GM23338 (cell line): Measurements from ENCODE around the gene HLA-F. TPM values are rescaled to one million over a fixed set of nuclear protein-coding genes. Genes with fewer than 3 reads are reported as not detected.

Source experiments
- ATAC-seq: fragments of 200-7000 bp; cut with Tn5 transposase; 3 replicates; pipeline ENCODE4 v1.9.1; 2020
- DNase-seq: peaks from one replicate; pipeline ENCODE4 v3.0.0-alpha.2; 2015; ENCODE audit warnings: low spot score
- H2AFZ ChIP-seq: fragments of 200-600 bp; sonication (generic); 2 replicates; pipeline ENCODE4 v1.8.0; 2016; ENCODE audit warnings: antibody characterized with exemption, mild to moderate bottlenecking, moderate library complexity
- H3F3A ChIP-seq: fragments of 200-600 bp; sonication (generic); replicated peaks from 2 replicates; pipeline ENCODE4 v1.8.0; 2017; ENCODE audit warnings: antibody characterized with exemption, mixed run types, low read depth
- H3K27ac ChIP-seq: fragments of 200-600 bp; sonication (generic); 2 replicates; pipeline ENCODE4 v1.6.1; 2016; ENCODE audit warnings: low read depth
- H3K27me3 ChIP-seq: fragments of 200-600 bp; sonication (generic); 2 replicates; pipeline ENCODE4 v1.8.0; 2016; ENCODE audit warnings: mild to moderate bottlenecking, mixed run types, moderate library complexity; ENCODE audit not compliant: insufficient read depth
- H3K36me3 ChIP-seq: fragments of 200-600 bp; sonication (generic); 2 replicates; pipeline ENCODE4 v1.8.0; 2016; ENCODE audit warnings: mild to moderate bottlenecking; ENCODE audit not compliant: insufficient read depth
- H3K4me1 ChIP-seq: fragments of 200-600 bp; sonication (generic); 2 replicates; pipeline ENCODE4 v1.8.0; 2016; ENCODE audit warnings: mild to moderate bottlenecking, moderate library complexity; ENCODE audit not compliant: insufficient read depth
- H3K4me2 ChIP-seq: fragments of 200-600 bp; sonication (generic); 2 replicates; pipeline ENCODE4 v1.7.1; 2017; ENCODE audit warnings: mixed run types
- H3K4me3 ChIP-seq: fragments of 200-600 bp; sonication (generic); 2 replicates; pipeline ENCODE4 v1.6.1; 2016; ENCODE audit warnings: mixed run types
- H3K79me2 ChIP-seq: fragments of 200-600 bp; sonication (generic); replicated peaks from 2 replicates; pipeline ENCODE4 v1.8.0; 2017; ENCODE audit warnings: mild to moderate bottlenecking; ENCODE audit not compliant: insufficient read depth
- H3K9me2 ChIP-seq: fragments of 200-600 bp; sonication (generic); 2 replicates; pipeline ENCODE4 v1.8.0; 2017; ENCODE audit not compliant: insufficient read depth
- H4K20me1 ChIP-seq: fragments of 200-600 bp; sonication (generic); replicated peaks from 2 replicates; pipeline ENCODE4 v1.8.0; 2017; ENCODE audit warnings: mild to moderate bottlenecking; ENCODE audit not compliant: insufficient read depth
- H3K27ac Mint-ChIP-seq: 2 replicates; pipeline ENCODE4 v1.8.0; 2020; ENCODE audit warnings: inconsistent platforms, mild to moderate bottlenecking, moderate library complexity, mixed read lengths
- H3K27me3 Mint-ChIP-seq: 3 replicates; pipeline ENCODE4 v1.8.0; 2022; ENCODE audit warnings: low read depth, mild to moderate bottlenecking, moderate library complexity, mixed read lengths, inconsistent platforms; ENCODE audit not compliant: insufficient read depth, poor library complexity
- H3K36me3 Mint-ChIP-seq: 3 replicates; pipeline ENCODE4 v1.8.0; 2021; ENCODE audit warnings: low read depth, mild to moderate bottlenecking, inconsistent platforms, moderate library complexity, mixed read lengths
- H3K4me1 Mint-ChIP-seq: 3 replicates; pipeline ENCODE4 v1.8.0; 2020; ENCODE audit warnings: mild to moderate bottlenecking, inconsistent platforms, mixed read lengths
- H3K4me3 Mint-ChIP-seq: 3 replicates; pipeline ENCODE4 v1.8.0; 2021; ENCODE audit warnings: moderate library complexity, mild to moderate bottlenecking, inconsistent platforms, mixed read lengths
- H3K9me3 Mint-ChIP-seq: 3 replicates; pipeline ENCODE4 v1.8.0; 2020; ENCODE audit warnings: moderate library complexity, mild to moderate bottlenecking, inconsistent platforms, mixed read lengths
- CREB1 ChIP-seq: fragments of 250-450 bp; sonication (Bioruptor Pico); IDR thresholded peaks from 2 replicates; pipeline ENCODE4 v1.5.0; 2020; ENCODE audit warnings: low read depth, mild to moderate bottlenecking, moderate library complexity
- EZH2 ChIP-seq: fragments of 200-600 bp; sonication (generic); IDR thresholded peaks from one replicate; pipeline ENCODE4 v1.8.0; 2017; ENCODE audit warnings: antibody characterized with exemption, mild to moderate bottlenecking, low read depth; ENCODE audit not compliant: unreplicated experiment
- EZH2phosphoT487 ChIP-seq: fragments of 200-600 bp; sonication (generic); IDR thresholded peaks from one replicate; pipeline ENCODE4 v1.8.1; 2018; ENCODE audit warnings: antibody characterized with exemption; ENCODE audit not compliant: unreplicated experiment
- JUNB ChIP-seq: IDR thresholded peaks from one replicate; pipeline ENCODE4 v1.6.1; 2016; ENCODE audit warnings: antibody characterized with exemption; ENCODE audit not compliant: unreplicated experiment
- NANOG ChIP-seq: IDR thresholded peaks from 2 replicates; pipeline ENCODE4 v1.6.1; 2016; ENCODE audit warnings: antibody characterized with exemption, borderline replicate concordance
- POLR2AphosphoS5 ChIP-seq: IDR thresholded peaks from 2 replicates; pipeline ENCODE4 v1.6.1; 2016; ENCODE audit warnings: antibody characterized with exemption, low read depth
- STAT1 ChIP-seq: IDR thresholded peaks from one replicate; pipeline ENCODE4 v1.6.1; 2016; ENCODE audit warnings: antibody characterized with exemption; ENCODE audit not compliant: unreplicated experiment
- ZNF114 ChIP-seq: fragments of 250-450 bp; sonication (Bioruptor Pico); IDR thresholded peaks from 2 replicates; pipeline ENCODE4 v1.5.0; 2020; ENCODE audit warnings: mild to moderate bottlenecking, moderate library complexity
- ZNF331 ChIP-seq: fragments of 250-450 bp; sonication (Bioruptor Pico); IDR thresholded peaks from 2 replicates; pipeline ENCODE4 v1.5.0; 2020; ENCODE audit warnings: low read depth, mild to moderate bottlenecking, moderate library complexity
- polyA plus RNA-seq: library from polyadenylated mRNA; unstranded; fragments of >200 nt; fragmentation: Nextera tagmentation; extraction: Ambion mirVana; gene quantifications from 2 replicates; pipeline ENCODE4 v1.2.1, GENCODE V29; 2016
- total RNA-seq: library from RNA; depleted of rRNA; stranded (reverse); fragments of >200 nt; shearing (Covaris generic); gene quantifications from 2 replicates; pipeline ENCODE4 v1.2.3, GENCODE V29; 2014
- TF ChIP-seq, protein P1 (sequence below): fragments of 250-450 bp; sonication (Bioruptor Pico); IDR thresholded peaks from 2 replicates; pipeline ENCODE4 v1.5.0; 2020; ENCODE audit warnings: mild to moderate bottlenecking, moderate library complexity
- TF ChIP-seq, protein P2 (sequence below): IDR thresholded peaks from 2 replicates; pipeline ENCODE4 v1.6.1; 2016; ENCODE audit warnings: antibody characterized with exemption
- TF ChIP-seq, protein P3 (sequence below): IDR thresholded peaks from one replicate; pipeline ENCODE4 v1.6.1; 2018; ENCODE audit warnings: antibody characterized with exemption; ENCODE audit not compliant: unreplicated experiment
- TF ChIP-seq, protein P4 (sequence below), 2 experiments: fragments of 200-600 bp in 1 of 2; sonication (generic) in 1 of 2; conservative IDR thresholded peaks; 2 replicates each; pipeline versions ENCODE4 v1.5.1 to v1.6.1; 2016 to 2017; ENCODE audit warnings: antibody characterized with exemption in 2 of 2, low read depth in 2 of 2, mild to moderate bottlenecking in 2 of 2, moderate library complexity in 1 of 2

Gene HLA-F
- total and polyA plus RNA-seq, 2 experiments from 2014 or later: 4.4 to 10.4 TPM

DNA sequence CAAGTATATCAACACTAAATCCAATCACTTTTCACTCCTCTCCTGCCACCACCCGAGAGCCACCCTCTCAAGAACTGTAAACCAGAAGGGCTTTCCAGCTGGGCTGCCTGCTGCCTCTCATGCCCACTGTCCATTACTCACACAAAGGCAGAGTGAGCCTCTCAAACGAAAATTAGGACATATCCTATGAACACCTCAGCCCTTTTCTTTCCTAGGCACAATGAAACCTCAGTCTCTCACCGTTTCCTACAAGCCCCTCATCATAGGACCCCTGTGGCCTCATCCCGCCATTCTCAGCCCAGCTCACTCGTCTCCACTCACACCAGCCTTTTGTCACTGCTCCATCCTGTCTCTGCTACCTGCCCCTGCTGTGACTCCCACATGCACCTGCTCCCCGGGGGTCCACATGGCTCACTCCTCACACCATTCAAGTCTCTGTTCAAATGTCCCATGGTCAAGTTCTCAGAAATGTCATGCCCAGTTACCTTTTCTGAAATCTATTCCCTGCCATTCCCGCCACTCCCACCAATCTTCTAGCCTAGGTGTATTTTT lies 7.4 kb downstream of the HLA-F start:
- Histone ChIP-seq H3K9me2 (no peaks in the 10 kb centered on the region; the same call in 1 of the 2 replicates), H3K4me2 (no peak overlapping the region), H3K4me3 (no peak overlapping the region), H3K27me3 (peaks cover 14% of the 10 kb centered on the region), H2AFZ (no peak overlapping the region), H3K4me1 (no peaks in the 10 kb centered on the region), H4K20me1 (no peaks in the 10 kb centered on the region; the same call in 1 of the 2 replicates), H3K27ac (no peak overlapping the region), H3K79me2 (no peaks in the 10 kb centered on the region), H3F3A (no peaks in the 10 kb centered on the region), H3K36me3 (no peaks in the 10 kb centered on the region)
- DNase-seq (no peak), ATAC-seq (no peak)
- H3K36me3 Mint-ChIP-seq: no peaks in the 10 kb centered on the region
- TF ChIP-seq, protein P1, sequence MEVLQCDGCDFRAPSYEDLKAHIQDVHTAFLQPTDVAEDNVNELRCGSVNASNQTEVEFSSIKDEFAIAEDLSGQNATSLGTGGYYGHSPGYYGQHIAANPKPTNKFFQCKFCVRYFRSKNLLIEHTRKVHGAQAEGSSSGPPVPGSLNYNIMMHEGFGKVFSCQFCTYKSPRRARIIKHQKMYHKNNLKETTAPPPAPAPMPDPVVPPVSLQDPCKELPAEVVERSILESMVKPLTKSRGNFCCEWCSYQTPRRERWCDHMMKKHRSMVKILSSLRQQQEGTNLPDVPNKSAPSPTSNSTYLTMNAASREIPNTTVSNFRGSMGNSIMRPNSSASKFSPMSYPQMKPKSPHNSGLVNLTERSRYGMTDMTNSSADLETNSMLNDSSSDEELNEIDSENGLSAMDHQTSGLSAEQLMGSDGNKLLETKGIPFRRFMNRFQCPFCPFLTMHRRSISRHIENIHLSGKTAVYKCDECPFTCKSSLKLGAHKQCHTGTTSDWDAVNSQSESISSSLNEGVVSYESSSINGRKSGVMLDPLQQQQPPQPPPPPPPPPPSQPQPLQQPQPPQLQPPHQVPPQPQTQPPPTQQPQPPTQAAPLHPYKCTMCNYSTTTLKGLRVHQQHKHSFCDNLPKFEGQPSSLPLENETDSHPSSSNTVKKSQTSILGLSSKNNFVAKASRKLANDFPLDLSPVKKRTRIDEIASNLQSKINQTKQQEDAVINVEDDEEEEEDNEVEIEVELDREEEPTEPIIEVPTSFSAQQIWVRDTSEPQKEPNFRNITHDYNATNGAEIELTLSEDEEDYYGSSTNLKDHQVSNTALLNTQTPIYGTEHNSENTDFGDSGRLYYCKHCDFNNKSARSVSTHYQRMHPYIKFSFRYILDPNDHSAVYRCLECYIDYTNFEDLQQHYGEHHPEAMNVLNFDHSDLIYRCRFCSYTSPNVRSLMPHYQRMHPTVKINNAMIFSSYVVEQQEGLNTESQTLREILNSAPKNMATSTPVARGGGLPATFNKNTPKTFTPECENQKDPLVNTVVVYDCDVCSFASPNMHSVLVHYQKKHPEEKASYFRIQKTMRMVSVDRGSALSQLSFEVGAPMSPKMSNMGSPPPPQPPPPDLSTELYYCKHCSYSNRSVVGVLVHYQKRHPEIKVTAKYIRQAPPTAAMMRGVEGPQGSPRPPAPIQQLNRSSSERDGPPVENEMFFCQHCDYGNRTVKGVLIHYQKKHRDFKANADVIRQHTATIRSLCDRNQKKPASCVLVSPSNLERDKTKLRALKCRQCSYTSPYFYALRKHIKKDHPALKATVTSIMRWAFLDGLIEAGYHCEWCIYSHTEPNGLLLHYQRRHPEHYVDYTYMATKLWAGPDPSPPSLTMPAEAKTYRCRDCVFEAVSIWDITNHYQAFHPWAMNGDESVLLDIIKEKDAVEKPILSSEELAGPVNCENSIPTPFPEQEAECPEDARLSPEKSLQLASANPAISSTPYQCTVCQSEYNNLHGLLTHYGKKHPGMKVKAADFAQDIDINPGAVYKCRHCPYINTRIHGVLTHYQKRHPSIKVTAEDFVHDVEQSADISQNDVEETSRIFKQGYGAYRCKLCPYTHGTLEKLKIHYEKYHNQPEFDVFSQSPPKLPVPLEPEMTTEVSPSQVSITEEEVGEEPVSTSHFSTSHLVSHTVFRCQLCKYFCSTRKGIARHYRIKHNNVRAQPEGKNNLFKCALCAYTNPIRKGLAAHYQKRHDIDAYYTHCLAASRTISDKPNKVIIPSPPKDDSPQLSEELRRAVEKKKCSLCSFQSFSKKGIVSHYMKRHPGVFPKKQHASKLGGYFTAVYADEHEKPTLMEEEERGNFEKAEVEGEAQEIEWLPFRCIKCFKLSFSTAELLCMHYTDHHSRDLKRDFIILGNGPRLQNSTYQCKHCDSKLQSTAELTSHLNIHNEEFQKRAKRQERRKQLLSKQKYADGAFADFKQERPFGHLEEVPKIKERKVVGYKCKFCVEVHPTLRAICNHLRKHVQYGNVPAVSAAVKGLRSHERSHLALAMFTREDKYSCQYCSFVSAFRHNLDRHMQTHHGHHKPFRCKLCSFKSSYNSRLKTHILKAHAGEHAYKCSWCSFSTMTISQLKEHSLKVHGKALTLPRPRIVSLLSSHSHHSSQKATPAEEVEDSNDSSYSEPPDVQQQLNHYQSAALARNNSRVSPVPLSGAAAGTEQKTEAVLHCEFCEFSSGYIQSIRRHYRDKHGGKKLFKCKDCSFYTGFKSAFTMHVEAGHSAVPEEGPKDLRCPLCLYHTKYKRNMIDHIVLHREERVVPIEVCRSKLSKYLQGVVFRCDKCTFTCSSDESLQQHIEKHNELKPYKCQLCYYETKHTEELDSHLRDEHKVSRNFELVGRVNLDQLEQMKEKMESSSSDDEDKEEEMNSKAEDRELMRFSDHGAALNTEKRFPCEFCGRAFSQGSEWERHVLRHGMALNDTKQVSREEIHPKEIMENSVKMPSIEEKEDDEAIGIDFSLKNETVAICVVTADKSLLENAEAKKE: no peak
- TF ChIP-seq, protein P2, sequence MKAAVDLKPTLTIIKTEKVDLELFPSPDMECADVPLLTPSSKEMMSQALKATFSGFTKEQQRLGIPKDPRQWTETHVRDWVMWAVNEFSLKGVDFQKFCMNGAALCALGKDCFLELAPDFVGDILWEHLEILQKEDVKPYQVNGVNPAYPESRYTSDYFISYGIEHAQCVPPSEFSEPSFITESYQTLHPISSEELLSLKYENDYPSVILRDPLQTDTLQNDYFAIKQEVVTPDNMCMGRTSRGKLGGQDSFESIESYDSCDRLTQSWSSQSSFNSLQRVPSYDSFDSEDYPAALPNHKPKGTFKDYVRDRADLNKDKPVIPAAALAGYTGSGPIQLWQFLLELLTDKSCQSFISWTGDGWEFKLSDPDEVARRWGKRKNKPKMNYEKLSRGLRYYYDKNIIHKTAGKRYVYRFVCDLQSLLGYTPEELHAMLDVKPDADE: no peak
- TF ChIP-seq, protein P3, sequence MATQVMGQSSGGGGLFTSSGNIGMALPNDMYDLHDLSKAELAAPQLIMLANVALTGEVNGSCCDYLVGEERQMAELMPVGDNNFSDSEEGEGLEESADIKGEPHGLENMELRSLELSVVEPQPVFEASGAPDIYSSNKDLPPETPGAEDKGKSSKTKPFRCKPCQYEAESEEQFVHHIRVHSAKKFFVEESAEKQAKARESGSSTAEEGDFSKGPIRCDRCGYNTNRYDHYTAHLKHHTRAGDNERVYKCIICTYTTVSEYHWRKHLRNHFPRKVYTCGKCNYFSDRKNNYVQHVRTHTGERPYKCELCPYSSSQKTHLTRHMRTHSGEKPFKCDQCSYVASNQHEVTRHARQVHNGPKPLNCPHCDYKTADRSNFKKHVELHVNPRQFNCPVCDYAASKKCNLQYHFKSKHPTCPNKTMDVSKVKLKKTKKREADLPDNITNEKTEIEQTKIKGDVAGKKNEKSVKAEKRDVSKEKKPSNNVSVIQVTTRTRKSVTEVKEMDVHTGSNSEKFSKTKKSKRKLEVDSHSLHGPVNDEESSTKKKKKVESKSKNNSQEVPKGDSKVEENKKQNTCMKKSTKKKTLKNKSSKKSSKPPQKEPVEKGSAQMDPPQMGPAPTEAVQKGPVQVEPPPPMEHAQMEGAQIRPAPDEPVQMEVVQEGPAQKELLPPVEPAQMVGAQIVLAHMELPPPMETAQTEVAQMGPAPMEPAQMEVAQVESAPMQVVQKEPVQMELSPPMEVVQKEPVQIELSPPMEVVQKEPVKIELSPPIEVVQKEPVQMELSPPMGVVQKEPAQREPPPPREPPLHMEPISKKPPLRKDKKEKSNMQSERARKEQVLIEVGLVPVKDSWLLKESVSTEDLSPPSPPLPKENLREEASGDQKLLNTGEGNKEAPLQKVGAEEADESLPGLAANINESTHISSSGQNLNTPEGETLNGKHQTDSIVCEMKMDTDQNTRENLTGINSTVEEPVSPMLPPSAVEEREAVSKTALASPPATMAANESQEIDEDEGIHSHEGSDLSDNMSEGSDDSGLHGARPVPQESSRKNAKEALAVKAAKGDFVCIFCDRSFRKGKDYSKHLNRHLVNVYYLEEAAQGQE: no peak
- TF ChIP-seq STAT1 (no peak), EZH2 (no peak), ZNF331 (CRISPR knock-in tag) (no peak), ZNF114 (CRISPR knock-in tag) (no peak), NANOG (no peak), JUNB (no peak), EZH2phosphoT487 (no peak), CREB1 (CRISPR knock-in tag) (no peak), POLR2AphosphoS5 (no peak)
- TF ChIP-seq, protein P4, sequence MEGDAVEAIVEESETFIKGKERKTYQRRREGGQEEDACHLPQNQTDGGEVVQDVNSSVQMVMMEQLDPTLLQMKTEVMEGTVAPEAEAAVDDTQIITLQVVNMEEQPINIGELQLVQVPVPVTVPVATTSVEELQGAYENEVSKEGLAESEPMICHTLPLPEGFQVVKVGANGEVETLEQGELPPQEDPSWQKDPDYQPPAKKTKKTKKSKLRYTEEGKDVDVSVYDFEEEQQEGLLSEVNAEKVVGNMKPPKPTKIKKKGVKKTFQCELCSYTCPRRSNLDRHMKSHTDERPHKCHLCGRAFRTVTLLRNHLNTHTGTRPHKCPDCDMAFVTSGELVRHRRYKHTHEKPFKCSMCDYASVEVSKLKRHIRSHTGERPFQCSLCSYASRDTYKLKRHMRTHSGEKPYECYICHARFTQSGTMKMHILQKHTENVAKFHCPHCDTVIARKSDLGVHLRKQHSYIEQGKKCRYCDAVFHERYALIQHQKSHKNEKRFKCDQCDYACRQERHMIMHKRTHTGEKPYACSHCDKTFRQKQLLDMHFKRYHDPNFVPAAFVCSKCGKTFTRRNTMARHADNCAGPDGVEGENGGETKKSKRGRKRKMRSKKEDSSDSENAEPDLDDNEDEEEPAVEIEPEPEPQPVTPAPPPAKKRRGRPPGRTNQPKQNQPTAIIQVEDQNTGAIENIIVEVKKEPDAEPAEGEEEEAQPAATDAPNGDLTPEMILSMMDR (conservative IDR thresholded peaks at IDR 0.05; ENCODE audit: low read depth in 2 of 2): no peak
- H3K9me3 Mint-ChIP-seq: no peaks in the 10 kb centered on the region
- H3K27ac Mint-ChIP-seq: no peak overlapping the region
- no peak overlapping the region for H3K4me3 Mint-ChIP-seq
- H3K27me3 Mint-ChIP-seq: peaks cover 8% of the 10 kb centered on the region
- no peaks in the 10 kb centered on the region for H3K4me1 Mint-ChIP-seq
